ENCODE measurements around the gene DAZAP1.

- TF ChIP-seq SIN3A (IDR thresholded peaks at IDR 0.05; ENCODE audit: borderline replicate concordance, insufficient read depth, low read length) (no peak), POLR2AphosphoS5 (IDR thresholded peaks at IDR 0.05; ENCODE audit: low read depth, low read length) (no peak)
These were observed 21.5 kb downstream of the DAZAP1 start for GRCh38 chr19:1428738-1429391.
